ENCODE measurements around the gene CSRNP2.
"Not testable (repeated sequence)": the region's sequence is repeated elsewhere in the genome, so short reads cannot be mapped to it uniquely, and the experiment has no call there.

CSRNP2 gene, protein sequence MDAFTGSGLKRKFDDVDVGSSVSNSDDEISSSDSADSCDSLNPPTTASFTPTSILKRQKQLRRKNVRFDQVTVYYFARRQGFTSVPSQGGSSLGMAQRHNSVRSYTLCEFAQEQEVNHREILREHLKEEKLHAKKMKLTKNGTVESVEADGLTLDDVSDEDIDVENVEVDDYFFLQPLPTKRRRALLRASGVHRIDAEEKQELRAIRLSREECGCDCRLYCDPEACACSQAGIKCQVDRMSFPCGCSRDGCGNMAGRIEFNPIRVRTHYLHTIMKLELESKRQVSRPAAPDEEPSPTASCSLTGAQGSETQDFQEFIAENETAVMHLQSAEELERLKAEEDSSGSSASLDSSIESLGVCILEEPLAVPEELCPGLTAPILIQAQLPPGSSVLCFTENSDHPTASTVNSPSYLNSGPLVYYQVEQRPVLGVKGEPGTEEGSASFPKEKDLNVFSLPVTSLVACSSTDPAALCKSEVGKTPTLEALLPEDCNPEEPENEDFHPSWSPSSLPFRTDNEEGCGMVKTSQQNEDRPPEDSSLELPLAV
- total RNA-seq = 20.0 to 30.8 reads per million in 2 donors

DNA sequence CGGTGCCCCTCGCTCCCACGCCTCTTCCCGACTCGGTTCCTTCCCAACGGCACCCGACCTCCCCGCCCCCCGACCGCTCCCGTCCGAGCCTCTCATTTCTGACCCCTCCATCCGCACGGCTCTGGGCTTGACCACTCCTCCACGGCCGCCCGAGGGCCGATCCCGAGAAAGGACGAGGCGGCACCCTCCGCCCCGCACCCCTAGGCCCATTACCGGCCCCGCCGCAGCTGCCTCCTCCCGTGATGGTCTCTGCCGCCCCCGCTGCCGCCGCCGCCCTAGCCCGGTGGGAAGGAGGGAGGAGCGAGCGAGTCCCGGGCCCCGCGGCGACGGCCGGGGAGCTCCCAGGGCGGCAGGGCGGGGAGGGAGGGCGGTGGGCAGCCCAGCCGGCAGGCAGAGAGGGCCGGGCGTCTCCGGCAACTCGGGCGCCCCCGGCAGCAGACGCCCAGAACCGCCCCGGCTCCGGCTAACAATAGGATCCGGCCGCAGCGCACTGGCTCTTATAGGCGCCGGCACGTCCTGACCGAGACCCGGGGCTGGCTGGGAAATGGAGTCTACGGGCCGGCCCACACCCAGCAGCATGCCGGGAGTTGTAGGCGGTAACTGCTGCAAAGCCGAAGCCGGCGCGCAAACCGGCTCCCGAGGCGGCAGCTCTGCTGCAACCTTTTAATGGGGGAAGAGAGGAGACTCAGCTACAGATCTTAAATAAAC lies at the start of gene CSRNP2:
Gene CSRNP2, minus strand, starts transcription at position 471 of the 708 bp plus-strand sequence. CDS start 7,035 bp downstream, outside the sequence.
- DNase-seq = peak; percentile 91 to 98 (median 92)

DNA sequence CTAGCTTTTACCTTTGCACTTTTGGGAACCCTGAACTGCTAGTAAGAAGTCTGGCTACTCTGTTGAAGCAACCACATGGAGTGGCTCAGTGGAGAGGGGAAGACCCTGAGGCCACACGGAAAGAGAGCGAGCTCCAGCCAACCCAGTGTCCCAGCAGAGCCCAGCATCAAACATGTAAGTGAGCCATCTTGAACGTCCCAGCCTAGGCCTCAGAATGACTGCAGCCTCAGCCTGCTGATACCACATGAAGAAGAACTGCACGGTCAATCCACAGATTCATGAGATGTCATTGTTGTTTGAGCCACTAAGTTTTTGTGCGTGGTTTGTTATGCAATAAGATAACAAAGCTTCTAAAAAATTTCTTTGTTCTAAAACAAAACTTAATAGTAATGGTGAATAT lies 49.3 kb upstream of the CSRNP2 start:
- no peak for DNase-seq

- DNase-seq = no peak
Observed at GRCh38 chr12:51131745-51132521, 48.5 kb upstream of the CSRNP2 start.

DNA sequence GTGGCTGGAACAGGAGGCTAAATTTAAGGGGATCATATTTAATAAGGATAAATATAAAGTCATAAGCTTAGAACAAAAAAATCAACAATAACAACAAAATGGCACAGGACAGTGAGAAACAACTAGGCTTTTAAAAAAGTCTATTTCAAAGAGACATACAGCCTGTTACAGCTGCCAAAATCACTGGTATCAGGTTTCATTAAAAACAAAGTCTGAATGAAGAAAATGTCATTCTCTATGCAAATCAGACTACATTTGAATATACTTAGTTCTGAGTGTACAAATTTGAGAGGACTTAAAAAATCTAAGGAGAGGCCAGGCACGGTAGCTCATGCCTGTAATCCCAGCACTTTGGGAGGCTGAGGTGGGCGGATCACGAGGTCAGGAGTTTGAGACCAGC lies 45.5 kb upstream of the CSRNP2 start:
- no peak for DNase-seq

DNA sequence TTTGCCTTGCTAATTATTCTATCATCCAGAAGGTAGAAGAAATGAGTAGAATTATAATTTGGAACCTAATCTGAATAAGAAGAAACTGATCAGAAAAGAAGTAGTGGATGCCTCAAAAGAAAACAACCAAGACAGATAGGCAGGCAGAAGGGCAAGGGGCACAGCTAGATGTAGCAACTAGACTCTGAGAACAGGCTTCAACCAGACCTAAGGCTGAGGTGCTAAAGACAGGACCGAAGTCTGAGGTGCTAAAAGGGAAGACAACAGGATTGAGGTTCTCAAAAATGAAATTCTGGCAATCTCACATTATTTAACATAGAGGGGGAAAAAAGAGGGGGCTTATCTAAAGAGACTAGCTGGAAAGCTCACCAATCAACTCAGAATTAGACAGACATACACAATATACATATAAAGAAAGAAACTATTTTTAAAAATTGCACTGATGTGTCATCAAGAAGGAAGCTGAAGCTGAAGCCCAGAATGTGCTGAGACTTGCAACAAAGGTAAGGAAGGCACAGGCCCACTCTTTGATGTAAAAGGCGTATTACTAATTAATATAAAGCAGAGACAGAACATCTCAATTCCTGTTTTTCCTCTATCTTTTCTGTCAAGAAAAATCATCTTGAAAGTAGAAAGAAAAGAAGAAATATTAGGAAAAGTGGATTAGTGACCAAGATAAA lies 43.8 kb upstream of the CSRNP2 start:
- DNase-seq = no peak

DNA sequence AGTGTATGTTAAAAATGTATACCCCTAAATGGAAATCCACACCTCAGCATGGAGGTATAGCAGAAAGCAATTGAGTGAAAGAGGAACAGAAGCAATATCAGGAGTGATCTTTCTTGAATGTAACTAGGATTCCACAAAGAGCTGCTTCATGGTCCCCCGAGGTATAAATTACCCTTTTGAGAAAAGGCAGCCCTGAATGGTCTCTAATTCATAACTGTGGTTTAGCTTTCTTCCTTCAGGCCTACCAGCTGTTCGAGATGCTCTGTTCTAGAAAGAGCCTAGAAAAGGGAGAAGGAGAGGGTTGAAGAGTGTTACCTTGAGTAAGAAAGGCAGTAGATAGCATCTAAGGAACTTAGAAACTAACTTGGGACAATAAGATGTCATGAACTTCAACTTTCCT lies 42.9 kb upstream of the CSRNP2 start:
- DNase-seq = no peak

DNA sequence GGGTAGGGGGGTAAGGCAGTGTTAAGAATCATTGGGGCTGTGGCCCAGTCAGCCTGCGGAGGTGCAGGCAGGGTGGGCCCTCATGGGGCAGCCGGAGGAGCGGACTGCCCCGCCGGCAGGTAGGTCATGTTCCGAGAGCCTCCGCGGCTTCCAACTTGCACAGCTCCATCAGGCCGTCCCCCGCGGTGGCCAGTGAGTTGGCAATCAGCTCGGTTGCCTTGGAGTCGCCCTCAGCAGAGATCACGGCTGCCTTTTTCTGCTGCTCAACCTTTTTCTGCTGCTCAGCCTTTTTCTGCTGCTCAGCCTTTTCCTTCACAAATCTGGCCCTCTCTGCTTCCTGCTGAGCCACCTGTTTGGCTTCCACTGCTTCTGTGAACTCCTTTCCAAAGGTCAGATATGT lies 41.1 kb upstream of the CSRNP2 start:
- DNase-seq = no peak

- DNase-seq = no peak
Observed at GRCh38 chr12:51122844-51123243, 39.4 kb upstream of the CSRNP2 start.

DNA sequence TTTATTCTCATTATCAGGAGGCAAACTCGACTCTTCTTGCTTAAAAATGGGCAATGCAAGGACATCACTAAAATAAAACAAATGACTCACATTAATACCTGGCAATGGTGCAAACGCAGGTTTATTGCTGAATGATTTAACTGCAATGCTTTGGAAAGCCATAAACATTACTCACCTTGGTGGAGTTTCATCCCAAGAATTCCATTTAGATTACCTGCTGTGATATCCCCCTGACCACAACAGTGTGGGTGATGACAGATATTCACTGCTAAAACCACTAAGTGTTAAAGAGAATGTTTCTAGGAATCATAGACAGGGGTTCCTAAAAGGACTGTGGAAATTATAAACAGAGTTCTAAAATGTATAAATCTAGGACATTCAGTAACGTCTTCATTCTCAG lies 35.3 kb upstream of the CSRNP2 start:
- no peak for DNase-seq

GRCh38 chr12:51115533-51115932 lies 32.1 kb upstream of the CSRNP2 start:
- no peak for DNase-seq

DNA sequence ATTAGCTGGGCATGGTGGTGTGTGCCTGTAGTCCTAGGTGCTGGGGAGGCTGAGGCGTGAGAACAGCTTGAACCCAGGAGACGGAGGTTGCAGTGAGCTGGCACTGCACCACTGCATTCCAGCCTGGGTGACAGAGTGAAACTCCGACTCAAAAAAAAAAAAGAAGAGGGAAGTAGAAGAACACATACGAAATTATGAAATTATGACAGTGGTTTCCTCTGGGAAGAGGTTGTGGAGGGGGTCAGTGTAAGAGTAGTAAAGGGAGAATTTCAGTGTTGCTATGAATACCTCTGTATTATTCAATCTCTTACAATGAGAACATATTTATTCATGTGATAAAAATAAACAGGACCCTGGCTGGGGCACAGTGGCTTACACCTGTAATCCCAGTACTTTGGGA lies 24.7 kb upstream of the CSRNP2 start:
- DNase-seq = no peak

DNA sequence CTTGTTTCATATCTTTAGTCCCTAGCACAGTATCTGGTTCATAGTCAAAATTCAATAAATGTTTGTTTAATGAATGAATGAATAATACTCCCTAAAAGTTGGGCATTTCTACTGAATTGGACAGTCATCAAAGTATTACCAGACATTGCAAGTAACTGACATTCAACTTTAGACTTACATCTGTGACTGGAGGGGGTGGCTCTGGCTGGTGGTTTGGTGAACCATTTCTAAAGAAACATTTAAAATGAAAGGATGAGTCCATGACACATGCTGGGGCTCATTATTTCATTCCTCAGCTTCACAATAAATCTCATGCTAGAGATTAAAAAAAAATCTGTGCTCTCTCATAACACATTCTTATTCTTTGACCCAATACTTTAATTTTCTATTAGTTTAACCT lies 20.6 kb upstream of the CSRNP2 start:
- peak in 1 of 5 experiments; percentile 24 for DNase-seq

DNA sequence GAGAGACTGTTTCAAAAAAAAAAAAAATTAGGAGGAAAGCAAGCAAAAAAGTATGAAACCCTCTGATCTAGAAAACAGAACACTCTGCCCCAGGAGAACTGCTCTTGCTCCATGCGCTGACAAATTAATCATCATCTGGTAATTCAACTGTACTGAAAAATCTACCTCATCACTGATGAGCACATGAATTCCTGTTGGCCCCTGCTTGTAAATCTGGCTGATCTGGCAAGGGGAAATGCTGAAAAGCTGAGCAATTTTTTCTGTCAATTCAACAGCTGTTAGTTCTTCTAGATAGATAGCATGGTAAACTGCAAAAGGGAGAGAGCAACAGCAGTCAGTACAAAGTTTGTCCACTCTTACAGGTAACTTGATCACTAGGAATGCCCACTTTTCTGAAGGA lies 15.2 kb upstream of the CSRNP2 start:
- no peak for DNase-seq

- no peak for DNase-seq
Observed at GRCh38 chr12:51090705-51091229, 7.4 kb upstream of the CSRNP2 start.

DNA sequence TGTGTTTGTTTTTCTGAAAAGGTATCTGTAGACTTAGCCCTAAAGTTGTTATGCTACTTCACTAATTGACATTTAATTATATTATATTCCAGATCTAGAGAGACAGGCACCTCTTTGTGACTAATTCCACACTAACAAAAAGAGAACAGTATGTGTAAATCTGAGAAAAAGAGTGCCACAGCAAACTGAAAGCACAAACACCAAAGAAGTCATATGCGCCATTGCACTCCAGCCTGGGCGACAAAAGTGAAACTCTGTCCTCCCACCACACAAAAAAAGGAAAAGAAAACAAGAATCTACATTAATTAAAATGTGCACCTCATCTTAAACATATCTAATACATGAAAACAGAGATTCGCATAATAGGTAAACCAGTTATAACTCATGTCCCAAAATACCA lies 4.4 kb upstream of the CSRNP2 start:
- DNase-seq = peak in 1 of 5 experiments; percentile 77

DNA sequence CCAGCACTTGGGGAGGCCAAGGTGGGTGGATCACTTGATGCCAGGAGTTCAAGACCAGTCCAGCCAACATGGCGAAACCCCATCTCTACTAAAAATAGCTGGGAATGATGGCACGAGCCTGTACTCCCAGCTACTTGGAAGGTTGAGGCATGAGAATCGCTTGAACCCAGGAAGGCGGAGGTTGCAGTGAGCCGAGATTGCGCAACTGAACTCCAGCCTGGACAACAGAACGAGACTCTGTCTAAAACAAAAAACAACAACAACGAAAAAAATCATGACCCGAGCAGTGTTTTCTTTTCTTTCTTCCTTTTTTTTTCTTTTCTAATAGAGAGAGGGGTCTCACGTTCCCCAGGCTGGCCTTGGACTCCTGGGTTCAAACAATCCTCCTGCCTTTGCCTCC lies 3.5 kb upstream of the CSRNP2 start:
- no peak for DNase-seq

- DNase-seq = no peak
Observed at GRCh38 chr12:51085757-51086156, 2.4 kb upstream of the CSRNP2 start.

GRCh38 chr12:51082561-51083125 lies 753 bp downstream of the CSRNP2 start:
- DNase-seq = peak in 2 of 5 experiments; percentile 4 to 57

DNA sequence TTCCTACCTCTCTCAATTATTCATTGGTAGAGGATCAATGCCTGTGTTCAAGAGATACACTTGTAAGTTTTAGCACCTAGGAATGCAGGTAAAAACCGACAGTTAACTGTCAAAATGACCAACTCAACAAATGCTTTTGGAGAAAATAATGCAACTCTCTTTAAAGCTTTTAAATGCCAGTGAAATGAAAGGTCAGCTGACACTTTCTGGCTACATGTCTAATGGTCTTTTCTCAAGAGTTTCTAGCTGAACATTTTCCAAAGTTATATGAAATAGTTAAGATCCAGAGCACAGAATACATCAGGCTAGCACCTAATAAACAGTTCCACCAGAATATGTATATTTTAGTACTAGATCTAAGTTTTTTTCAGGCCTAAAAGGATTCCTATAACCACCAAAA lies 2.0 kb downstream of the CSRNP2 start:
- no peak for DNase-seq

- DNase-seq = no peak
Observed at GRCh38 chr12:51080136-51080535, 3.3 kb downstream of the CSRNP2 start.

- DNase-seq = not testable (repeated sequence)
Observed at GRCh38 chr12:51078866-51079265, 4.5 kb downstream of the CSRNP2 start.

DNA sequence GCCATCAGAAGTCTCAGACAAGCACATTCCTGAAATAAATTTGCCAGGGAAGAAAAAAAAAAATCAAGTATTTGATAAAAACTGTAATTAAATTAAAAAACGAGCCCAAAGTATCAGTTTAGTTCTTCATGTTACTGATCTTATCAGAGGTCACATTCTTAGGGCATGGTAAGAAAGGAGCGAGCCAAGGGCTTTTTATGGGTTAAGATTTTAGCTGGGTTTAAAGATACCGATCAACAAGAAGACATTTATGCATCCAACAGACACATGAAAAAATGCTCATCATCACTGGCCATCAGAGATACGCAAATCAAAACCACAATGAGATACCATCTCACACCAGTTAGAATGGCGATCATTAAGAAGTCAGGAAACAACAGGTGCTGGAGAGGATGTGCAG lies 5.0 kb downstream of the CSRNP2 start:
- DNase-seq = peak in 1 of 5 experiments; percentile 63

All from T-helper 2 cell (primary cell).